ENCODE measurements around the gene KLHL21.

DNA sequence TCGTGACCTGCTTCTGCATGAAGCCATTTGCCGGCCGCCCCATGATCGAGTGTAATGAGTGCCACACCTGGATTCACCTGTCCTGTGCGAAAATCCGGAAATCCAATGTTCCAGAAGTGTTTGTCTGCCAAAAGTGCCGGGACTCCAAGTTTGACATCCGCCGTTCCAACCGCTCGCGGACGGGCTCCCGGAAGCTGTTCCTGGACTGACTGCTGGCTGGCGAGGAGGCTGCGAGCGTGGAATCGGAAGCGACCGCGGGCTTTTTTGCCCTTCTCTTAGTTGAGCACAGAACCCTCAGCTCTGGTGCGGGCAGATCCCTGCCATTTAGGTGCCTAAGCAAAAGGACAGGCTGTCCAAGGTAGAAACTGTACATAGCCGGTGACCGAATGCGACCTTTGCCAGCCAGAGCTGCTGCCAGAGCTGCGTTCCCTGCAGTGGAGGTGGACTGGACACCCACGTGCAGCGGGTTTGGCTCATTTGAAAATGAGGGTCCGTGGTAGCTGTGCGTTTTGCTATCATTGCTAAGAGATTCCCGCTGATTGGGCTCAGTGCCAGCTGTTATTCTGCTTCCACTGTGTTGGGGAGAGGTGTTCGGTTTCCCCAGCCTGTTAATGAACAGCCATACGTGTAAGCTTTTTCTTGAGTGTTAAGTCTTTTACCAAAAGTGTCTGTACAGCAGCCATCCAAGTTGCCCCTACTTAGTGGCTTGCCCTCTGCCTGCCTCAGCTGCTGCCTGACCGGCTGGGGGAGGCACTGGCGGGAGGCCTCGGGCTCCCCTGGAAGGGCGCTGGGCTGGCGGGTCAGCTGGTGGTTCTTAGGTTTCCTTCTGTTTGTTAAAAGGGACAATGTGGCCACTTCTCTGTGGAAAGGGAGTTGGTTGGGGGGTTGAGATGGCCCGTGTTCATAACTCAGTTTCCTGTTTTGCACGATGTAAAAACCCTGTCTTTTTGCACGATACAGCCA lies 19.0 kb upstream of the KLHL21 start:
- TF ChIP-seq, protein P1, sequence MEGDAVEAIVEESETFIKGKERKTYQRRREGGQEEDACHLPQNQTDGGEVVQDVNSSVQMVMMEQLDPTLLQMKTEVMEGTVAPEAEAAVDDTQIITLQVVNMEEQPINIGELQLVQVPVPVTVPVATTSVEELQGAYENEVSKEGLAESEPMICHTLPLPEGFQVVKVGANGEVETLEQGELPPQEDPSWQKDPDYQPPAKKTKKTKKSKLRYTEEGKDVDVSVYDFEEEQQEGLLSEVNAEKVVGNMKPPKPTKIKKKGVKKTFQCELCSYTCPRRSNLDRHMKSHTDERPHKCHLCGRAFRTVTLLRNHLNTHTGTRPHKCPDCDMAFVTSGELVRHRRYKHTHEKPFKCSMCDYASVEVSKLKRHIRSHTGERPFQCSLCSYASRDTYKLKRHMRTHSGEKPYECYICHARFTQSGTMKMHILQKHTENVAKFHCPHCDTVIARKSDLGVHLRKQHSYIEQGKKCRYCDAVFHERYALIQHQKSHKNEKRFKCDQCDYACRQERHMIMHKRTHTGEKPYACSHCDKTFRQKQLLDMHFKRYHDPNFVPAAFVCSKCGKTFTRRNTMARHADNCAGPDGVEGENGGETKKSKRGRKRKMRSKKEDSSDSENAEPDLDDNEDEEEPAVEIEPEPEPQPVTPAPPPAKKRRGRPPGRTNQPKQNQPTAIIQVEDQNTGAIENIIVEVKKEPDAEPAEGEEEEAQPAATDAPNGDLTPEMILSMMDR (IDR thresholded peaks at IDR 0.05), result no peak
- TF ChIP-seq POLR2A (IDR thresholded peaks at IDR 0.05) (no peak), POLR2AphosphoS5 (IDR thresholded peaks at IDR 0.05) (no peak)

All from prostate gland (tissue), 2 donors.